Measurements from ENCODE around the gene IMMP2L. TPM values are rescaled to one million over a fixed set of nuclear protein-coding genes. Genes with fewer than 3 reads are reported as not detected.
"Not testable (repeated sequence)": the region's sequence is repeated elsewhere in the genome, so short reads cannot be mapped to it uniquely, and the experiment has no call there.

IMMP2L gene
- total RNA-seq, 1 donor from 2014 or later = 31.9 TPM

DNA sequence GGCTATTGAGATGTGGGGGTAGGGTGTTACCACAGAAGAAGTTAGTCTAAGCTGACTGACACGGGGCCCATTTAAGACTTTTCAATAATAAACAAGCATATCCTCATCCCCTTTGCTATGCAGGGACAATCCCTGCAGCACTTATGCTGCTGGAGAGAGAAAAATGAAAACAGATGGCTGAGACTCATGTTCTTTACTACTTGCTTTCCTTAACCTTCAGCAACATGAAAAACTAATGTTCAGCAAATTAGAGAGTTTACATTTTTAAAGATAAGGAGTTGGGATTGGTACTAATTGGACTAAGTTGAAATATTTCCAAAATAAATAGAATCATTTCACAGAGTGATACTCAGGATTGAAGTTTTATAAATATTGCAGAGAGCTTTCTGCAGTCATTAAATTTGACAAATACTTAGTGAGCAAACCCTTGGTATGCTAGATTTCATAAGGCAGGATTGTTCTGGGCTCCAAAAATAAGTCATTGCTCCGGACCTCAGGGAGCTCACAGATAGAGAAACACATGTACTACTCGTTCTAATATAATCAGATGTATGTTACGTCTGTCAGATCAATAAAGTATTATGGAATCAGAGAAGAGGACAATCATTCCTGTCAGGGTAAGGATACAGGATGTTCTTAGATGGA lies 618.5 kb downstream of the IMMP2L start:
- no peaks in the 10 kb centered on the region for H3K27me3 Mint-ChIP-seq
- intact Hi-C loops (cut with micrococcal nuclease) = no loop called here
- no peaks in the 10 kb centered on the region for H3K36me3 Mint-ChIP-seq (ENCODE audit: low read depth)
- no peak for ATAC-seq (ENCODE audit: low read depth)
- no peaks in the 10 kb centered on the region for H3K9me3 Mint-ChIP-seq
- ChIA-PET POLR2A (no interaction called here), CTCF (no interaction called here)
- no peak for DNase-seq
- TF ChIP-seq, protein P1, sequence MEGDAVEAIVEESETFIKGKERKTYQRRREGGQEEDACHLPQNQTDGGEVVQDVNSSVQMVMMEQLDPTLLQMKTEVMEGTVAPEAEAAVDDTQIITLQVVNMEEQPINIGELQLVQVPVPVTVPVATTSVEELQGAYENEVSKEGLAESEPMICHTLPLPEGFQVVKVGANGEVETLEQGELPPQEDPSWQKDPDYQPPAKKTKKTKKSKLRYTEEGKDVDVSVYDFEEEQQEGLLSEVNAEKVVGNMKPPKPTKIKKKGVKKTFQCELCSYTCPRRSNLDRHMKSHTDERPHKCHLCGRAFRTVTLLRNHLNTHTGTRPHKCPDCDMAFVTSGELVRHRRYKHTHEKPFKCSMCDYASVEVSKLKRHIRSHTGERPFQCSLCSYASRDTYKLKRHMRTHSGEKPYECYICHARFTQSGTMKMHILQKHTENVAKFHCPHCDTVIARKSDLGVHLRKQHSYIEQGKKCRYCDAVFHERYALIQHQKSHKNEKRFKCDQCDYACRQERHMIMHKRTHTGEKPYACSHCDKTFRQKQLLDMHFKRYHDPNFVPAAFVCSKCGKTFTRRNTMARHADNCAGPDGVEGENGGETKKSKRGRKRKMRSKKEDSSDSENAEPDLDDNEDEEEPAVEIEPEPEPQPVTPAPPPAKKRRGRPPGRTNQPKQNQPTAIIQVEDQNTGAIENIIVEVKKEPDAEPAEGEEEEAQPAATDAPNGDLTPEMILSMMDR (IDR thresholded peaks at IDR 0.05) = no peak
- H3K4me1 Mint-ChIP-seq = no peaks in the 10 kb centered on the region
- H3K27ac Mint-ChIP-seq = no peak overlapping the region
- no peak overlapping the region for H3K4me3 Mint-ChIP-seq

DNA sequence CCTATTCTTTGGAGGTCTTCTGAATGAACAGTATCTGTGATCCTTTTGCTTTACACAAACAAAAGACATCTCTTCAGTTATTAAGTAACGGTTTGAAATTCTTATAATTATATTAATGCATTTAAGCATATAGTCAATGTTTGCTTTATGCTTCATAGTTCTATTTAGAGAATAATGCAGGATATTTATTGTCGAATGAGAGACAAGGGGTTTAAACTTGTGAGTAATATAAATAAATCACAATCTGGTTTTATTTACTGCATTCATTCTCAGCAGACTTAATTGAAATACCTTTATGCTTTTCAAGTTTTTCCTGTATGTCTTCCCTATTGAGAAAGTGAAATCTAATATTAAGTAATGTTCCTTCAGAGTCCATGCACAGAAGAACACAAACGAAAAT lies 620.9 kb downstream of the IMMP2L start:
- CTCF ChIA-PET = no interaction called here

DNA sequence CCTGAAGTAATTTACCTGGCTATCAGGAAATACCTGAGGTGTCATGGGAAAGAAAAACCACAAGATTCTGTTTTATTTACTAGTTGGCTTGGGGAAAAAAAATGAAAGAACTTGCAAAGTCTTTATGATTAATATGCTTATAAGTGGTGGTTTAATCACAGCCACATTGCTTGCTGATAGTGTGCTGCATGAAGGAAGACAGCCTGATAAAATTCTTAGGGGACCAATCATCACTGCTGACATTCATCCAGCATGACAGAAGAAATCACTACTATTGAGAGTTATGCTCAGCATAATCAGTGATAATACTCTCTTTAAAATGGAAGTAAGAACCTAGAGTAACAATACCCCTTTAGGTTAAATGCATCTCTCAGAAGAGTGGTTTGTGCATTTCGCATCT lies 621.5 kb downstream of the IMMP2L start:
- Mint-ChIP-seq H3K4me1 (no peaks in the 10 kb centered on the region), H3K36me3 (ENCODE audit: low read depth) (peaks cover 4% of the 10 kb centered on the region), H3K9me3 (peaks cover 4% of the 10 kb centered on the region), H3K4me3 (no peak overlapping the region), H3K27ac (no peak overlapping the region), H3K27me3 (no peaks in the 10 kb centered on the region)
- DNase-seq = no peak
- no peak for ATAC-seq (ENCODE audit: low read depth)
- TF ChIP-seq, protein P1 (IDR thresholded peaks at IDR 0.05) = no peak
- intact Hi-C loops (cut with micrococcal nuclease) = no loop called here
- CTCF ChIA-PET = no interaction called here
- POLR2A ChIA-PET = no interaction called here

More for the DNA sequence above, 620.9 kb downstream of the IMMP2L start:
- Mint-ChIP-seq H3K4me3 (no peak overlapping the region), H3K9me3 (peaks cover 4% of the 10 kb centered on the region), H3K27ac (no peak overlapping the region), H3K36me3 (ENCODE audit: low read depth) (peaks cover 4% of the 10 kb centered on the region), H3K27me3 (no peaks in the 10 kb centered on the region), H3K4me1 (no peaks in the 10 kb centered on the region)
- TF ChIP-seq, protein P1 (IDR thresholded peaks at IDR 0.05) = no peak
- DNase-seq (no peak), ATAC-seq (ENCODE audit: low read depth) (no peak)
- intact Hi-C loops (cut with micrococcal nuclease) = no loop called here
- POLR2A ChIA-PET = no interaction called here

DNA sequence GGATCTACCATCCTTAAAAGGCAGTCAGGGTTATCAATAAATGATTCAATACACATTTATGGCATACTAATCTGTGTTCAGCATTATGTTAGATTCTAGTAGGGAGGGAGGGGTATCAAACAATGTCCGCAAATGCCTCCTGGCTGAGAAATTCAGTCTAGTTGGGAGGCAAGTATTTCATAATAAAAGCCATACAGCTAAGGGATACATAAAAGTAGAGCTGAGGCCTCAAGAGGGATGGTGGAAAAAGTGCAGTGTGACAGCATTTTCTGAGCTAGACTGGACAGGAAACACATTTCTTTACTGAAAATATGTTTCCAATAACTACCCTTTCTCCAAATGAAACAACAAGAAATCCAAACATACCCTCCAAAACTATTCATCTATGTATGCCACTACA lies 624.1 kb downstream of the IMMP2L start:
- Mint-ChIP-seq H3K9me3 (peaks cover 7% of the 10 kb centered on the region), H3K27ac (no peak overlapping the region), H3K36me3 (ENCODE audit: low read depth) (peaks cover 8% of the 10 kb centered on the region), H3K27me3 (no peaks in the 10 kb centered on the region), H3K4me1 (no peaks in the 10 kb centered on the region), H3K4me3 (no peak overlapping the region)
- intact Hi-C loops (cut with micrococcal nuclease) = no loop called here
- no peak for ATAC-seq (ENCODE audit: low read depth)
- no peak for DNase-seq
- TF ChIP-seq, protein P1 (IDR thresholded peaks at IDR 0.05) = no peak
- ChIA-PET CTCF (no interaction called here), POLR2A (no interaction called here)

DNA sequence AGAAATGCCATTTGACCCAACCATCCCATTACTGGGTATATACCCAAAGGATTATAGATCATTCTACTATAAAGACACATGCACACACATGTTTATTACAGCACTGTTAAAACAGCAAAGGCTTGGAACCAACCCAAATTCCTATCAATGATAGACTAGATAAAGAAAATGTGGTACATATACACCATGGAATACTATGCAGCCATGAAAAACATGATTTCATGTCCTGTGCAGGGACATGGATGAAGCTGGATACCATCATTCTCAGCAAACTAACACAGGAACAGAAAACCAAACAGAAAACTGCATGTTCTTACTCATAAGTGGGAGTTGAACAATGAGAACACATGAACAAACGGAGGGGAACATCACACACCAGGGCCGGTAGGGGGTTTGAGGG lies 625.6 kb downstream of the IMMP2L start:
- DNase-seq; ATAC-seq (ENCODE audit: low read depth); H3K27me3 Mint-ChIP-seq; H3K4me1 Mint-ChIP-seq; H3K9me3 Mint-ChIP-seq; H3K27ac Mint-ChIP-seq; CTCF ChIA-PET; H3K36me3 Mint-ChIP-seq (ENCODE audit: low read depth); H3K4me3 Mint-ChIP-seq; POLR2A ChIA-PET; intact Hi-C loops (cut with micrococcal nuclease): not testable (repeated sequence)
